B cell (primary cell): ENCODE results near the gene METTL23. TPM values are rescaled to one million over a fixed set of nuclear protein-coding genes. Genes with fewer than 3 reads are reported as not detected.
A peak's percentile ranks its signal among the peaks of the same experiment; 100 is the strongest.

Experiments used
- ATAC-seq: fragments of 200-7000 bp; cut with Tn5 transposase; one replicate; pipeline ENCODE4 v1.10.0; 2021; ENCODE audit warnings: low read depth, mild to moderate bottlenecking, moderate number of reproducible peaks, moderate library complexity
- CTCF ChIA-PET: fragments of 350-600 bp; sonication (Branson Sonifier 250); formaldehyde crosslinking; loops from one replicate; lab custom pipeline; 2021; ENCODE audit warnings: antibody characterized with exemption, inconsistent platforms; lab: Charles Lee
- POLR2A ChIA-PET: fragments of 350-600 bp; sonication (Branson Sonifier 250); formaldehyde crosslinking; loops from one replicate; lab custom pipeline; 2021; ENCODE audit warnings: antibody characterized with exemption; lab: Charles Lee
- DNase-seq: peaks from one replicate; pipeline ENCODE4 v3.0.0; 2013
- H2AFZ ChIP-seq: 2 replicates; pipeline ENCODE4 v1.6.1; 2012; ENCODE audit warnings: mild to moderate bottlenecking, low read depth, low read length; ENCODE audit not compliant: insufficient read depth, poor library complexity, severe bottlenecking
- H3K27ac ChIP-seq, 2 donors: 1 replicate in 1 of 2; 2 replicates in 1 of 2; pipeline ENCODE4 v1.5.1; 2012 to 2013; ENCODE audit warnings: low read length in 2 of 2, mild to moderate bottlenecking in 2 of 2, moderate library complexity in 1 of 2
- H3K27me3 ChIP-seq, 4 experiments: fragments of 200-600 bp in 1 of 4; sonication (generic) in 1 of 4; replicated peaks in 1 of 4; 1 replicate in 2 of 4; 2 replicates in 2 of 4; pipeline versions ENCODE4 v1.6.1 to v1.7.0; 2013 to 2016; ENCODE audit warnings: low read length in 3 of 4, mild to moderate bottlenecking in 2 of 4, mixed read lengths in 1 of 4, moderate library complexity in 1 of 4; ENCODE audit not compliant: insufficient read depth in 4 of 4, control insufficient read depth in 3 of 4; ENCODE audit errors: control extremely low read depth in 1 of 4
- H3K36me3 ChIP-seq, 2 experiments: replicated peaks in 1 of 2; 1 replicate in 1 of 2; 2 replicates in 1 of 2; pipeline versions ENCODE4 v1.6.1 to v1.7.1; 2013; ENCODE audit warnings: low read length in 1 of 2; ENCODE audit not compliant: insufficient read depth in 2 of 2, control insufficient read depth in 1 of 2; ENCODE audit errors: control extremely low read depth in 1 of 2, extremely low read depth in 1 of 2
- H3K4me1 ChIP-seq, 2 donors: fragments of 200-600 bp in 1 of 2; sonication (generic) in 1 of 2; 1 replicate in 1 of 2; 2 replicates in 1 of 2; pipeline versions ENCODE4 v1.5.1 to v1.6.1; 2013 to 2017; ENCODE audit warnings: low read length in 2 of 2; ENCODE audit not compliant: control insufficient read depth in 2 of 2, insufficient read depth in 2 of 2
- H3K4me2 ChIP-seq: replicated peaks from 2 replicates; pipeline ENCODE3; 2012; ENCODE audit warnings: mild to moderate bottlenecking, low read depth, low read length; ENCODE audit not compliant: poor library complexity, severe bottlenecking
- H3K4me3 ChIP-seq, 5 experiments: fragments of 200-600 bp in 1 of 5; sonication (generic) in 1 of 5; 1 replicate in 3 of 5; 2 replicates in 2 of 5; pipeline versions ENCODE4 v1.5.1 to v1.7.0; 2011 to 2016; ENCODE audit warnings: low read length in 4 of 5, mild to moderate bottlenecking in 4 of 5, low read depth in 2 of 5, control low read depth in 1 of 5, moderate library complexity in 1 of 5; ENCODE audit not compliant: insufficient read depth in 1 of 5; ENCODE audit errors: control extremely low read depth in 1 of 5, extremely low read depth in 1 of 5
- H3K79me2 ChIP-seq: fragments of 200-600 bp; sonication (generic); one replicate; pipeline ENCODE4 v1.6.0; 2016; ENCODE audit warnings: low read length; ENCODE audit not compliant: control insufficient read depth, insufficient read depth
- H3K9ac ChIP-seq: fragments of 200-600 bp; sonication (generic); 2 replicates; pipeline ENCODE4 v1.6.1; 2017; ENCODE audit warnings: mild to moderate bottlenecking, low read length, moderate library complexity
- H3K9me3 ChIP-seq, 3 donors: one replicate each; pipeline versions ENCODE4 v1.6.1 to v1.7.1; 2013; ENCODE audit warnings: low read length in 2 of 3; ENCODE audit not compliant: control insufficient read depth in 2 of 3, insufficient read depth in 1 of 3; ENCODE audit errors: control extremely low read depth in 1 of 3
- H4K20me1 ChIP-seq: 2 replicates; pipeline ENCODE4 v1.6.0; 2012; ENCODE audit warnings: mild to moderate bottlenecking, low read length; ENCODE audit not compliant: insufficient read depth, control insufficient read depth, poor library complexity, severe bottlenecking
- H3K27ac Mint-ChIP-seq: one replicate; pipeline ENCODE4 v1.8.0; 2021; ENCODE audit warnings: mixed read lengths
- H3K27me3 Mint-ChIP-seq: one replicate; pipeline ENCODE4 v1.8.0; 2021; ENCODE audit warnings: mixed read lengths
- H3K4me1 Mint-ChIP-seq: one replicate; pipeline ENCODE4 v1.8.0; 2021; ENCODE audit warnings: mixed read lengths
- H3K4me3 Mint-ChIP-seq: one replicate; pipeline ENCODE4 v1.8.0; 2021; ENCODE audit warnings: mixed read lengths
- H3K9me3 Mint-ChIP-seq: one replicate; pipeline ENCODE4 v1.8.0; 2022; ENCODE audit warnings: mixed read lengths; ENCODE audit not compliant: insufficient read depth
- CTCF ChIP-seq: fragments of 200-600 bp; IDR thresholded peaks from one replicate; pipeline ENCODE4 v1.8.0; 2022; ENCODE audit warnings: antibody characterized with exemption, mild to moderate bottlenecking
- EZH2 ChIP-seq: IDR thresholded peaks from 2 replicates; pipeline ENCODE4 v1.6.1; 2012; ENCODE audit warnings: borderline replicate concordance, low read depth, mild to moderate bottlenecking, moderate library complexity, low read length; ENCODE audit not compliant: insufficient read depth, poor library complexity, severe bottlenecking
- WGBS: methylation state at CpG from one replicate; pipeline ENCODE4 v1.1.5; 2013; ENCODE audit warnings: missing lambda C conversion rate; ENCODE audit not compliant: insufficient coverage; 5-methylcytosine and 5-hydroxymethylcytosine counted together
- intact Hi-C: fragments of 100-400 bp; cut with micrococcal nuclease; formaldehyde crosslinking; loops from one replicate; pipeline ENCODE4 v1.10.0; 2022
- polyA plus RNA-seq: library from polyadenylated mRNA; depleted of rRNA; stranded (reverse); fragments of >200 nt; gene quantifications from 2 replicates; pipeline ENCODE4 v1.2.3, GENCODE V29; 2012
- total RNA-seq, 2 donors: library from RNA; stranded (reverse); fragments of 120-200 nt in 1 of 2; gene quantifications; 1 replicate in 1 of 2; 2 replicates in 1 of 2; pipeline versions ENCODE4 v1.2.3 to v1.2.4, GENCODE V29; 2013 to 2022

METTL23 gene
- total and polyA plus RNA-seq, 2 donors (not counting 1 experiment from before 2014, with no cell fraction given) = 64.0 to 68.1 TPM

GRCh38 chr17:76733618-76733957 is 6.9 kb downstream of the METTL23 start:
- Histone ChIP-seq H3K36me3 (peaks cover 0 to 58% of the 10 kb centered on the region in 2 experiments), H3K4me2 (no peak overlapping the region), H3K79me2 (peaks cover 76% of the 10 kb centered on the region), H2AFZ (no peak overlapping the region), H3K4me1 (peaks cover 41 to 54% of the 10 kb centered on the region in 2 donors), H3K27me3 (no peaks in the 10 kb centered on the region), H3K4me3 (no peak overlapping the region), H4K20me1 (peaks cover 14% of the 10 kb centered on the region), H3K9ac (no peak overlapping the region), H3K27ac (no peak overlapping the region), H3K9me3 (no peaks in the 10 kb centered on the region)
- Mint-ChIP-seq H3K9me3 (no peaks in the 10 kb centered on the region), H3K4me3 (peak overlapping the region; percentile 95), H3K27ac (no peak overlapping the region), H3K27me3 (no peaks in the 10 kb centered on the region), H3K4me1 (peaks cover 61% of the 10 kb centered on the region)
- TF ChIP-seq EZH2 (no peak), CTCF (no peak)
- WGBS = no CpG with 5 or more reads among the region's 1 CpG
- intact Hi-C loops = no loop called here
- peak; percentile 19 for DNase-seq
- ChIA-PET CTCF (no interaction called here), POLR2A (interaction anchor here (0.5 kb wide), 1 partner anchor 205 kb away, joined by 4 read pairs; no protein-coding TSS in a partner anchor)
- no peak for ATAC-seq

GRCh38 chr17:76734080-76734840 is 7.6 kb downstream of the METTL23 start:
- H3K4me1 Mint-ChIP-seq = peaks cover 66% of the 10 kb centered on the region
- peak overlapping the region; percentile 12 for H3K27ac Mint-ChIP-seq
- ChIA-PET CTCF (interaction anchor here (0.8 to 1.6 kb wide), 2 partner anchors 10 to 15 kb away, joined by 3 to 5 read pairs; no protein-coding TSS in a partner anchor), POLR2A (interaction anchor here (0.8 to 5.6 kb wide), 2 partner anchors 7 to 63 kb away, joined by 3 to 75 read pairs; partner anchors contain the start of genes JMJD6 and METTL23)
- Histone ChIP-seq H3K36me3 (peaks cover 0 to 57% of the 10 kb centered on the region in 2 experiments), H4K20me1 (peaks cover 14% of the 10 kb centered on the region), H3K27me3 (no peaks in the 10 kb centered on the region), H3K27ac (peak overlapping the region; percentile 35 to 70), H3K4me3 (peak overlapping the region in 3 of 5 experiments; percentile 5 to 95 (median 11)), H3K4me2 (peak overlapping the region; percentile 92), H2AFZ (no peak overlapping the region), H3K4me1 (peaks cover 47 to 54% of the 10 kb centered on the region in 2 donors), H3K9me3 (no peaks in the 10 kb centered on the region), H3K9ac (peak overlapping the region; percentile 87), H3K79me2 (peaks cover 76% of the 10 kb centered on the region)
- WGBS = 3% methylated on average over 5 of the region's 8 CpGs
- H3K27me3 Mint-ChIP-seq = no peaks in the 10 kb centered on the region
- peak overlapping the region; percentile 95 for H3K4me3 Mint-ChIP-seq
- no peaks in the 10 kb centered on the region for H3K9me3 Mint-ChIP-seq
- TF ChIP-seq EZH2 (no peak), CTCF (no peak)
- peak; percentile 29 for DNase-seq
- ATAC-seq = no peak
- intact Hi-C loops = no loop called here
